ENCODE measurements around the gene PPP2R3A. TPM values are rescaled to one million over a fixed set of nuclear protein-coding genes. Genes with fewer than 3 reads are reported as not detected.
"Not testable (repeated sequence)": the region's sequence is repeated elsewhere in the genome, so short reads cannot be mapped to it uniquely, and the experiment has no call there.

PPP2R3A gene
- total and polyA plus RNA-seq, 3 donors from 2014 or later, result 12.2 to 41.7 (median 35.4) TPM

DNA sequence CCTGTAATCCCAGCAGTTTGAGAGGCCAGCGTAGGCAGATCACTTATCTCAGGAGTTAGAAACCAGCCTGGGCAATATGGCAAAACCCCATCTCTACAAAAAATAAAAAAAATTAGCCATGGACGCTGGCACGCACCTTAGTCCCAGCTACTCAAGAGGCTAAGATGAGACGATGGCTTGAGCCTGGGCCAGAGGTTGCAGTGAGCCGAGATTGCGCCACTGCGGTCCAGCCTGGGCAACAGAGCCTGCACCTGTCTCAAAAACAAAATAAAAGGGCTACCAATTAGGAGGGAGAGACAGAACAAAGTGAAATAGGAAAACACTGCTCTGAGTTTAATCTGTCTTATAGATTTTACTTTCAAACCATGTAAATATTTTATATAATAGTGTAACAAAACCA is 196.8 kb downstream of the PPP2R3A start:
- 72 to 82% methylated on average over 7 of the region's 7 CpGs for WGBS, 2 donors
- intact Hi-C loops (cut with DNase I; ENCODE audit: low total_unique reads), result no loop called here
- no peaks in the 10 kb centered on the region for H3K9me3 ChIP-seq
- DNase-seq, result no peak
- no peaks in the 10 kb centered on the region for H3K27me3 ChIP-seq
- H3K4me3 ChIP-seq, result no peak overlapping the region
- TF ChIP-seq POLR2A (IDR thresholded peaks at IDR 0.05), result no peak
- TF ChIP-seq, protein P1, sequence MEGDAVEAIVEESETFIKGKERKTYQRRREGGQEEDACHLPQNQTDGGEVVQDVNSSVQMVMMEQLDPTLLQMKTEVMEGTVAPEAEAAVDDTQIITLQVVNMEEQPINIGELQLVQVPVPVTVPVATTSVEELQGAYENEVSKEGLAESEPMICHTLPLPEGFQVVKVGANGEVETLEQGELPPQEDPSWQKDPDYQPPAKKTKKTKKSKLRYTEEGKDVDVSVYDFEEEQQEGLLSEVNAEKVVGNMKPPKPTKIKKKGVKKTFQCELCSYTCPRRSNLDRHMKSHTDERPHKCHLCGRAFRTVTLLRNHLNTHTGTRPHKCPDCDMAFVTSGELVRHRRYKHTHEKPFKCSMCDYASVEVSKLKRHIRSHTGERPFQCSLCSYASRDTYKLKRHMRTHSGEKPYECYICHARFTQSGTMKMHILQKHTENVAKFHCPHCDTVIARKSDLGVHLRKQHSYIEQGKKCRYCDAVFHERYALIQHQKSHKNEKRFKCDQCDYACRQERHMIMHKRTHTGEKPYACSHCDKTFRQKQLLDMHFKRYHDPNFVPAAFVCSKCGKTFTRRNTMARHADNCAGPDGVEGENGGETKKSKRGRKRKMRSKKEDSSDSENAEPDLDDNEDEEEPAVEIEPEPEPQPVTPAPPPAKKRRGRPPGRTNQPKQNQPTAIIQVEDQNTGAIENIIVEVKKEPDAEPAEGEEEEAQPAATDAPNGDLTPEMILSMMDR (IDR thresholded peaks at IDR 0.05), result no peak
- H3K4me1 ChIP-seq, result peaks cover 4% of the 10 kb centered on the region
- no peak overlapping the region for H3K27ac ChIP-seq
- no peaks in the 10 kb centered on the region for H3K36me3 ChIP-seq (ENCODE audit: low read depth, missing control alignments)

- DNase-seq; intact Hi-C loops (cut with DNase I; ENCODE audit: low total_unique reads); H3K4me1 ChIP-seq; H3K27me3 ChIP-seq; H3K9me3 ChIP-seq; H3K4me3 ChIP-seq; H3K27ac ChIP-seq; H3K36me3 ChIP-seq (ENCODE audit: low read depth, missing control alignments): not testable (repeated sequence)
These were observed 198.1 kb downstream of the PPP2R3A start for GRCh38 chr3:136163607-136164006.

DNA sequence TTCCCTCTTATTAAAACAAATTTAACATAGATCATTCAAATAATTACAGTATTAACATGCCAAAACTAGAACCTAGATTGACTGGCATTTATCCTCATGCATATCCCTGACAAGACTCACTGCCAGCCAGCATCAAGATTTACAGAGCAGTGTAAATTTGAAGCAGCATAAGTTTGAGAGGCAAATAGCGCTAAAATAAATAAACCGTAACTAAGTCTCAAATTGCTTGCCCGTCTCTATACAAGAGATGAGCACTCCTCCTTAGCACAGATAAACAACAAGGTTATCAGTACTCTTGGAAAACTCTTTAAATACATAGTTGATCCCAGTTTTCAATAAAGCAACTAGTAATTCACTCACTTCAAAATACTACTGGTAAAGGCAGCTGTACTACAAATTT is 201.0 kb downstream of the PPP2R3A start:
- H3K4me1 ChIP-seq, result peaks cover 4% of the 10 kb centered on the region
- no peaks in the 10 kb centered on the region for H3K36me3 ChIP-seq (ENCODE audit: low read depth, missing control alignments)
- TF ChIP-seq, protein P1 (IDR thresholded peaks at IDR 0.05), result no peak
- no peak for TF ChIP-seq POLR2A (IDR thresholded peaks at IDR 0.05)
- WGBS, 2 donors, result 56 to 82% methylated on average over 3 of the region's 3 CpGs
- DNase-seq, result no peak
- no peaks in the 10 kb centered on the region for H3K27me3 ChIP-seq
- no peak overlapping the region for H3K4me3 ChIP-seq
- no peaks in the 10 kb centered on the region for H3K9me3 ChIP-seq
- H3K27ac ChIP-seq, result no peak overlapping the region
- intact Hi-C loops (cut with DNase I; ENCODE audit: low total_unique reads), result no loop called here

- H3K27ac ChIP-seq; H3K4me1 ChIP-seq; intact Hi-C loops (cut with DNase I; ENCODE audit: low total_unique reads): not testable (repeated sequence)
These were observed 202.7 kb downstream of the PPP2R3A start for GRCh38 chr3:136168236-136168635.

GRCh38 chr3:136171097-136171542 is 205.6 kb downstream of the PPP2R3A start:
- Histone ChIP-seq H3K27ac (no peak overlapping the region), H3K4me3 (no peak overlapping the region), H3K36me3 (ENCODE audit: low read depth, missing control alignments) (no peaks in the 10 kb centered on the region), H3K9me3 (no peaks in the 10 kb centered on the region), H3K4me1 (no peaks in the 10 kb centered on the region), H3K27me3 (no peaks in the 10 kb centered on the region)
- no peak for DNase-seq
- WGBS, 2 donors, result 50 to 58% methylated on average over 1 of the region's 1 CpG
- intact Hi-C loops (cut with DNase I; ENCODE audit: low total_unique reads), result no loop called here
- TF ChIP-seq, protein P1 (IDR thresholded peaks at IDR 0.05), result no peak
- no peak for TF ChIP-seq POLR2A (IDR thresholded peaks at IDR 0.05)

More at GRCh38 chr3:136168236-136168635, 202.7 kb downstream of the PPP2R3A start:
- not testable (repeated sequence) for H3K4me3 ChIP-seq; H3K9me3 ChIP-seq; H3K36me3 ChIP-seq (ENCODE audit: low read depth, missing control alignments); H3K27me3 ChIP-seq; DNase-seq
- 80 to 82% methylated on average over 4 of the region's 4 CpGs for WGBS, 2 donors

- H3K4me1 ChIP-seq, result peaks cover 3% of the 10 kb centered on the region
- DNase-seq, result no peak
- TF ChIP-seq, protein P1 (IDR thresholded peaks at IDR 0.05), result no peak
- TF ChIP-seq POLR2A (IDR thresholded peaks at IDR 0.05), result no peak
- intact Hi-C loops (cut with DNase I; ENCODE audit: low total_unique reads), result no loop called here
- H3K27me3 ChIP-seq, result no peaks in the 10 kb centered on the region
- no peaks in the 10 kb centered on the region for H3K9me3 ChIP-seq
- H3K36me3 ChIP-seq (ENCODE audit: low read depth, missing control alignments), result no peaks in the 10 kb centered on the region
- H3K27ac ChIP-seq, result no peak overlapping the region
- no peak overlapping the region for H3K4me3 ChIP-seq
These were observed 208.5 kb downstream of the PPP2R3A start for GRCh38 chr3:136173939-136174490.
